GM10266 (cell line): ENCODE data around the gene SELENOI.
"Not testable (repeated sequence)": the region's sequence is repeated elsewhere in the genome, so short reads cannot be mapped to it uniquely, and the experiment has no call there.

ENCODE experiments used
- DNase-seq: peaks from one replicate; pipeline ENCODE4 v3.0.0; 2012; ENCODE audit errors: extremely low spot score
- TF ChIP-seq, protein P1 (sequence below): IDR thresholded peaks from 2 replicates; pipeline ENCODE4 v1.5.1; 2012; ENCODE audit warnings: mild to moderate bottlenecking, low read depth; ENCODE audit not compliant: control insufficient read depth, insufficient read depth; ENCODE audit errors: missing control alignments

The SELENOI gene

DNA sequence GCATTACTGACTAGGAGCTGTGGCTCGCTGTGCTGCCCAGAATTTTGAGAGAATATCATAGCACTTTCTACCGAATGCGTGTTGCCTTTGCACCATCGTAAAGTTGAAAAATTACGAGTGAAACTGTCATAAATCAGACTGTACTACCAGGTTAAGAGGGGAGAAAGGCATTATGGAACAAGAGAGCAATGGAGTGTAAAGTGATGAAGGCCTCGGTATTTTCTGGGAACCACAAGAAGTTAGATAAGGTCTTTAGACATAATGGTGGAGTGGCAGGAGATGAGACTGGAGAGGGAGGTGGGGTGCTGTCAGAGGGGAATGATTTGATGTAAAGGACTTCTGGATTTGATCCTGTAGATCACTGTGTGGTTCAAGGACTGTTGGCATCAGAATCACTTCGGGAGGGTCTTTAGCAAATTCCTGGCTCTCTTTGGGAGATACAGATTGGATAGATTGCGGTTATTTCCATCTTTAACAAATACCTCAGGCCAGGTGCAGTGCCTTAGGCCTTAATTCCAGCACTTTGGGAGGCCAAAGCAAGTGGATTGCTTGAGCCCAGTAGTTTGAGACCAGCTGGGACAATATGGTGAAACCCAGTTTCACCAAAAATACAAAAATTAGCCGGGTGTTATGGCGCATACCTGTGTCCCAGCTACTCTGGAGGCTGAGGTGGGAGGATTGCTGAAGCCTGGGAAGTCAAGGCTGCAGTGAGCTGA lies 5.6 kb downstream of the SELENOI start:
- no peak for DNase-seq

DNA sequence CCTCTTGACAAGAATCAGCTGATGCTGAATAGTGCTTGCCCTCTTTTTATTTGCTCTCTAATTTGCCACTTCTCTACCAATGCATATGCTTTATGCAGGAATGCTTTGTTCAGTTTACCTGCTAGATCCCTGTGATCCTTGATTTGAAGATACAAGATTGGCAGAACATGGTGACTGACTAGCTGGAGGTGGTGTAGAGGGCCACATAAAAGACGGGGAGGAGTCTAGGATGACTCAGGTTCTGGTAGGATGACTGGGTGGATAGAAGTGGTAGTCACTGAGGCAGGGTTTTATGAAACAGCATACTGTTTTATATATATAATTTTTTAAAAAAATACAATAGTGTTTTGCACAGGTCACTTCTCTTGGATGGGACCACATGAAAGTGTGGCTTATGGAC lies 6.9 kb downstream of the SELENOI start:
- TF ChIP-seq, protein P1, sequence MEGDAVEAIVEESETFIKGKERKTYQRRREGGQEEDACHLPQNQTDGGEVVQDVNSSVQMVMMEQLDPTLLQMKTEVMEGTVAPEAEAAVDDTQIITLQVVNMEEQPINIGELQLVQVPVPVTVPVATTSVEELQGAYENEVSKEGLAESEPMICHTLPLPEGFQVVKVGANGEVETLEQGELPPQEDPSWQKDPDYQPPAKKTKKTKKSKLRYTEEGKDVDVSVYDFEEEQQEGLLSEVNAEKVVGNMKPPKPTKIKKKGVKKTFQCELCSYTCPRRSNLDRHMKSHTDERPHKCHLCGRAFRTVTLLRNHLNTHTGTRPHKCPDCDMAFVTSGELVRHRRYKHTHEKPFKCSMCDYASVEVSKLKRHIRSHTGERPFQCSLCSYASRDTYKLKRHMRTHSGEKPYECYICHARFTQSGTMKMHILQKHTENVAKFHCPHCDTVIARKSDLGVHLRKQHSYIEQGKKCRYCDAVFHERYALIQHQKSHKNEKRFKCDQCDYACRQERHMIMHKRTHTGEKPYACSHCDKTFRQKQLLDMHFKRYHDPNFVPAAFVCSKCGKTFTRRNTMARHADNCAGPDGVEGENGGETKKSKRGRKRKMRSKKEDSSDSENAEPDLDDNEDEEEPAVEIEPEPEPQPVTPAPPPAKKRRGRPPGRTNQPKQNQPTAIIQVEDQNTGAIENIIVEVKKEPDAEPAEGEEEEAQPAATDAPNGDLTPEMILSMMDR, result no peak
- DNase-seq, result no peak

More for the DNA sequence above, 5.6 kb downstream of the SELENOI start:
- TF ChIP-seq, protein P1, result no peak

DNA sequence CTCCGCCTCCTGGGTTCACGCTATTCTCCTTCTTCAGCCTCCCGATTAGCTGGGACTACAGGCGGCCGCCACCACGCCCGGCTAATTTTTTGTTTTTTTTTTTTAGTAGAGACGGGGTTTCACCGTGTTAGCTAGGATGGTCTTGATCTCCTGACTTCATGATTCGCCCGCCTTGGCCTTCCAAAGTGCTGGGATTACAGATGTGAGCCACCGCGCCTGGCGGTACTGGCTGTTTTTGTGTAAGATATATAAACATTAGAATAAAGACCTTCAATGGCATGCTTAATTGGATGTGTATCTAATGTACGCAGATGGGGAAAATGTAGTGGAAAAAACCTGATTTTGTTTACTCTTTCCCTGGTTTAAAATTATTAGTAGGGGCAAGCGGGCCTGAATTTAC lies 8.5 kb downstream of the SELENOI start:
- not testable (repeated sequence) for DNase-seq

DNA sequence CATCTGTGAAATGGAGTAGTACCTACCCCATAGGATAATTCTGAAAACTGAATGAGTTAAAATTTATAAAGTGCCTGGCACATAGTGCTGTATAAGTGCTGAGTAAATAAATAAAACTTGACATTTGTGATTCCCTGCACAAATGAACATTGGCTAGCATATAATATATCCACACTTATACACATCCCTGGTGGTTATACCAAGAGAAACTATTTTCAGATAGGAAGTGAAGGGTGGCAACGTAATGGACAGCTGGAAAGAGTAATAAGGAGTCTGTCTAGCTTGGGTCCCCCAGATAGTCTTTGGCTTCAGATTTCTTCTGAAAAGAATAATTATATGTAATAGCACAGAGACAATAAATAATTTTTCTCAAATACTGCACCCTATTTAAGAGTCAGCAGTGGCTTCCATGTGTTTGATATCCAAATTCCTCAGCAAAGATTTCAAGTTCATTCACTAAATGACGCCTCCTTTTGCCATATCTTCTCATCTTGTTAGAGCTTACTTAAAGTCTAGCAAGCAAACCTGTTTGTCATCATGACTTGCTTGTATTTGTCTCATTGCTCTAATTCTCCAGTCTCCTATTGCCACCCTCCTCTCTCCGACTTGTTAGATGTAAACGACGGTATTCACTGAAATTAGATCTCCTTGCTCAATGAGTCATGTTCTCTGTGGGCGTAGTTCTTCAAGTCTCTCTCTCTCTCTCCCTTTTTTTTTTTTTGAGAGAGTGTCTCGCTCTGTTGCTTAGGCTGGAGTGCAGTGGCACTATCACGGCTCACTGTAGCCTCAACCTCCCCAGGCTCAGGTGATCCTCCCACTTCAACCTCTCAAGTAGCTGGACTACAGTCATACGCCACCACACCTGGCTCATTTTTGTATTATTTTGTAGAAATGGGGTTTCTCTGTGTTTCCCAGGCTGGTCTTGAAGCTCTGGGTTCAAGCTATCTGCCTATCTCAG lies 9.4 kb downstream of the SELENOI start:
- TF ChIP-seq, protein P1, result no peak
- no peak for DNase-seq

DNA sequence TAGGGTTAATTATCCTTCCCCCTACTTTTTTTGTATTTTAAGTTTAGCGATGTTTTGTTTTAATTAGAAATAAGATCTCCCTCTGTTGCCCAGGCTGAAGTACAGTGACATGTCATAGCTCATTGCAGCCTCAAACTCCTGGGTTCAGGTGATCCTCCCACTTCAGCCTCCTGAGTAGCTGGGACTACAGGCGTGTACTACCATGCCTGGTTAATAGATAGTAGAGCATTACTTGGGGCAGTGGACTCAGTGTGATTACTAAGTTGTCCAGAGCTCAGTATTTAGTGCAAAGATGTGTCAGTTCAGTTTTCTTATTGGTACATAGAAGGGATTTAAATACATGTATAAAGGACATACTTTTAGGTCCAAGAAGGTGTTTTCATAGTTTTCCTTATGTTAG lies 10.2 kb downstream of the SELENOI start:
- TF ChIP-seq, protein P1, result no peak
- no peak for DNase-seq

DNA sequence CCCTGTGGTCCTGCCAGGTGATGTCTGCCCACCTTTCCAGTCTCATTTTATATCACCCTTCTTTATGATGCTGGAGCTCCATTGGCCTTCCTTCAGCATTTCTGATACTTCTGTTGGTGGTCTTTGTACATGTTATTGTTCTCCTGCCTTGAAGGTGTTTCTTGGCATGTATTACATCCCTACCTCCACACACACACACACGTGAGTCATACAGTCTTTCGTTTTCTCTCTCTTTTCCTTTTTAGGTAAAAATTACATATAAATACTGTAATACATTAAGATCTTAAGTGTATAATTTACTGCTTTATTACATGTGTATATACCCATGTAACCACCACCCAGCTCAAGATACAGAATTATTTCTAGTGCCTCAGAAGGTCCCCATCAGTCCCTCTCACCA lies 10.8 kb downstream of the SELENOI start:
- DNase-seq, result no peak
- TF ChIP-seq, protein P1, result no peak

DNA sequence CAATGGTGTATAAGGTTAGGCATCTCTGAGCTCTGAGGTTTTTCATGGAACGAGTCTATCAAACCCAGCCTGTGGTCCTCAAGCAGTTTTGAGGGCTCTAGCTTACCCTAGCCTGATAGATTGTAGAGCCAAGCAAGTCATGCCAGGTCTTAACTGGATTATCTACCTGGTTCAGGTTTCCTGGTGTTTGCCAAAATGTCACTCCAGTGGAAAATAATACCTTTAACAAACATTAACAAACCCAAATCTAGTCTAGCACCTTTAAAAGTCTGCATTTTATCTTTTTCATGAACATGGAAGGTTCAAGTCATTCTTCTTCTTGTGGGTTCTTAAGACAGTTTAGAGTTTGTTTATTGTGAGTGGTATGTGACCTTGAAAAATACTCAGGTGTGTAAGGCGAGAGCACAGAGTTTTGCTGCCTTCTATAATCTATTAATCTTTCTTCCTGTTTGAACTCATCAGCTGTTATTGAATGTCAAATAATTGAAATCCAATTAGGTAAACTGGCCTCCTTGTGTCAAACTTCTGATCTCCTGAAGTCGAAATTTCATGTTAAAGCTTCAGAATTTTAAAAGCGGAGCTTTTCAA lies 14.0 kb downstream of the SELENOI start:
- TF ChIP-seq, protein P1, result no peak

More for the DNA sequence above, 14.0 kb downstream of the SELENOI start:
- DNase-seq, result no peak
